ENCODE data around the gene OR5D18. TPM values are rescaled to one million over a fixed set of nuclear protein-coding genes. Genes with fewer than 3 reads are reported as not detected.

Gene OR5D18
- total RNA-seq, 3 donors from 2014 or later: not detected

GRCh38 chr11:55811067-55811466, 8.4 kb upstream of the OR5D18 start, which contains the start of gene OR5L1:
OR5L1 (plus strand) TSS chr11:55811367; CDS start chr11:55811467, 100 bp downstream.
- H3K9me3 ChIP-seq: peaks cover 19% of the 10 kb centered on the region
- TF ChIP-seq, protein P1, sequence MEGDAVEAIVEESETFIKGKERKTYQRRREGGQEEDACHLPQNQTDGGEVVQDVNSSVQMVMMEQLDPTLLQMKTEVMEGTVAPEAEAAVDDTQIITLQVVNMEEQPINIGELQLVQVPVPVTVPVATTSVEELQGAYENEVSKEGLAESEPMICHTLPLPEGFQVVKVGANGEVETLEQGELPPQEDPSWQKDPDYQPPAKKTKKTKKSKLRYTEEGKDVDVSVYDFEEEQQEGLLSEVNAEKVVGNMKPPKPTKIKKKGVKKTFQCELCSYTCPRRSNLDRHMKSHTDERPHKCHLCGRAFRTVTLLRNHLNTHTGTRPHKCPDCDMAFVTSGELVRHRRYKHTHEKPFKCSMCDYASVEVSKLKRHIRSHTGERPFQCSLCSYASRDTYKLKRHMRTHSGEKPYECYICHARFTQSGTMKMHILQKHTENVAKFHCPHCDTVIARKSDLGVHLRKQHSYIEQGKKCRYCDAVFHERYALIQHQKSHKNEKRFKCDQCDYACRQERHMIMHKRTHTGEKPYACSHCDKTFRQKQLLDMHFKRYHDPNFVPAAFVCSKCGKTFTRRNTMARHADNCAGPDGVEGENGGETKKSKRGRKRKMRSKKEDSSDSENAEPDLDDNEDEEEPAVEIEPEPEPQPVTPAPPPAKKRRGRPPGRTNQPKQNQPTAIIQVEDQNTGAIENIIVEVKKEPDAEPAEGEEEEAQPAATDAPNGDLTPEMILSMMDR (IDR thresholded peaks at IDR 0.05): no peak
- no peak for ATAC-seq
- no peaks in the 10 kb centered on the region for H3K4me1 ChIP-seq (ENCODE audit: low read depth)
- H3K4me3 ChIP-seq: no peak within 1 kb of the TSS
- DNase-seq: no peak
- intact Hi-C loops (cut with DNase I, micrococcal nuclease): no loop called here
- no peaks in the 10 kb centered on the region for H3K36me3 ChIP-seq (ENCODE audit: low read depth)

DNA sequence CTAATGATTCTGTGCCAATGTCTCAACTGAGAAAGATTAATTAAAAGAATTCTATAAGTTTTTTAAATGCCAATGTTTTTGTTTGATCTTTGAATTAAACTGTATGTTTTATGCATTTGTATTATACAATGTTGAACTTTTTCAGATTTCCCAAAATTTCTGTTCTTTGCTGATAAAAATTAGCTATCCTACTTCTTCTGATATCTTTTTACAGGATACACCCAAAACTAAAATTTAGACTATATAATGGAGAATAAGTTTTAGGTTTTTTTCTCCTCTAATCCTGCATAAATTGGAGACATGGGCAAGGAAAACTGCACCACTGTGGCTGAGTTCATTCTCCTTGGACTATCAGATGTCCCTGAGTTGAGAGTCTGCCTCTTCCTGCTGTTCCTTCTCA, 7.5 kb downstream of the OR5D18 start, which contains the start of gene OR5L2:
TSS of gene OR5L2 (plus strand) at position 301 of the 400 bp plus-strand sequence. CDS start at position 301, 0 bp downstream.
- no peak within 1 kb of the TSS for H3K4me3 ChIP-seq
- TF ChIP-seq, protein P1 (IDR thresholded peaks at IDR 0.05): no peak
- no peaks in the 10 kb centered on the region for H3K4me1 ChIP-seq (ENCODE audit: low read depth)
- H3K9me3 ChIP-seq: no peaks in the 10 kb centered on the region
- no peak for DNase-seq
- no peak for ATAC-seq
- H3K36me3 ChIP-seq (ENCODE audit: low read depth): no peaks in the 10 kb centered on the region
- intact Hi-C loops (cut with DNase I, micrococcal nuclease): no loop called here

GRCh38 chr11:55838452-55838851, 19.0 kb downstream of the OR5D18 start, which contains the start of gene OR5D16:
OR5D16 (plus strand) TSS chr11:55838752; CDS start chr11:55838752, 0 bp downstream.
- no peak for DNase-seq
- TF ChIP-seq, protein P1 (IDR thresholded peaks at IDR 0.05): no peak

DNA sequence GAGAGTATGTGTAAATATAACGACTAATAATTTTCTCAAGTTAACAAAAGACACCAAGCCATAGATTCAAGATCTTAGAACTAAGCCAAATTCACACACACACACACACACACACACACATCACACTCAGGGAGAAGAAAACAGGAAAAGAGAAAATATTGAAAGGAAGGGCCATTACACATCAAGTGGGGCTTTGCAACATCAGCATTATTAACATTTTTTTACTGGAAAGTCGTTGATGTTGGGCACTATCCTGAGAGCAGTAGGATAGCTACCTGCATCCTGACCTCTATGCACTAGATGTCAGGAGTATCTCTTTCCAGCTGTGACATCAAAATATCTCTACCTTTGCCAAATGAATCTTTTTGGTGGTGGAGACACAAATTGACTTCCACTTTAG, 28.0 kb downstream of the OR5D18 start:
- DNase-seq: no peak
- no peaks in the 10 kb centered on the region for H3K4me1 ChIP-seq (ENCODE audit: low read depth)
- H3K9me3 ChIP-seq: peaks cover 6% of the 10 kb centered on the region
- no peak overlapping the region for H3K4me3 ChIP-seq
- no peak for ATAC-seq
- H3K36me3 ChIP-seq (ENCODE audit: low read depth): no peaks in the 10 kb centered on the region
- TF ChIP-seq, protein P1 (IDR thresholded peaks at IDR 0.05): no peak
- intact Hi-C loops (cut with DNase I, micrococcal nuclease): no loop called here

More at GRCh38 chr11:55838452-55838851, 19.0 kb downstream of the OR5D18 start, which contains the start of gene OR5D16:
- no peak for ATAC-seq
- Histone ChIP-seq H3K4me3 (no peak within 1 kb of the TSS), H3K36me3 (ENCODE audit: low read depth) (no peaks in the 10 kb centered on the region), H3K9me3 (peaks cover 6% of the 10 kb centered on the region), H3K4me1 (ENCODE audit: low read depth) (no peaks in the 10 kb centered on the region)
- intact Hi-C loops (cut with DNase I, micrococcal nuclease): no loop called here

DNA sequence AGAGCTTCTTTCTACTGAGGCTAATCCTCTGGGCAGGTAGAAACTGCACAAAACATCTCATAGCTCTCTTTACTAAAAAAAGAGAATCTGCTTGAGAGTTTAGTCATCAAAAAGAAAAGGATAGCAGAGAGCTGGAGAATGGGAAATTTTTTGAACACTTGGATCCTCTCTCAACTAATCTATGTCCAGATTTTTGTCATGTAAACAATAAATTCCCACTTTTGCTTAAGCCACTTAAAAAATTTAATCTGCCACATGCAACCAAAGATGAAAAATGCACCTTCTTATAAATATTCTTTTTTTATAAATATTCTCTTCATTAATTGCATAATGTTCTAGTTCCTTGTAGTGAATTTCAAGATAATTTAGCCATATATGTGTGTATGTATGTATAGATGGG, 29.6 kb downstream of the OR5D18 start:
- intact Hi-C loops (cut with DNase I, micrococcal nuclease): no loop called here

More for the DNA sequence above, 29.6 kb downstream of the OR5D18 start:
- Histone ChIP-seq H3K36me3 (ENCODE audit: low read depth) (no peaks in the 10 kb centered on the region), H3K9me3 (peaks cover 6% of the 10 kb centered on the region), H3K4me1 (ENCODE audit: low read depth) (no peaks in the 10 kb centered on the region), H3K4me3 (no peak overlapping the region)
- ATAC-seq (no peak), DNase-seq (no peak)
- TF ChIP-seq, protein P1 (IDR thresholded peaks at IDR 0.05): no peak
